Central memory CD4-positive, alpha-beta T cell (primary cell): ENCODE measurements around the gene RTP2.
A peak's percentile ranks its signal among the peaks of the same experiment; 100 is the strongest.

ENCODE experiments used
- DNase-seq: peaks from one replicate; pipeline ENCODE4 v3.0.0; 2022

RTP2 gene

DNA sequence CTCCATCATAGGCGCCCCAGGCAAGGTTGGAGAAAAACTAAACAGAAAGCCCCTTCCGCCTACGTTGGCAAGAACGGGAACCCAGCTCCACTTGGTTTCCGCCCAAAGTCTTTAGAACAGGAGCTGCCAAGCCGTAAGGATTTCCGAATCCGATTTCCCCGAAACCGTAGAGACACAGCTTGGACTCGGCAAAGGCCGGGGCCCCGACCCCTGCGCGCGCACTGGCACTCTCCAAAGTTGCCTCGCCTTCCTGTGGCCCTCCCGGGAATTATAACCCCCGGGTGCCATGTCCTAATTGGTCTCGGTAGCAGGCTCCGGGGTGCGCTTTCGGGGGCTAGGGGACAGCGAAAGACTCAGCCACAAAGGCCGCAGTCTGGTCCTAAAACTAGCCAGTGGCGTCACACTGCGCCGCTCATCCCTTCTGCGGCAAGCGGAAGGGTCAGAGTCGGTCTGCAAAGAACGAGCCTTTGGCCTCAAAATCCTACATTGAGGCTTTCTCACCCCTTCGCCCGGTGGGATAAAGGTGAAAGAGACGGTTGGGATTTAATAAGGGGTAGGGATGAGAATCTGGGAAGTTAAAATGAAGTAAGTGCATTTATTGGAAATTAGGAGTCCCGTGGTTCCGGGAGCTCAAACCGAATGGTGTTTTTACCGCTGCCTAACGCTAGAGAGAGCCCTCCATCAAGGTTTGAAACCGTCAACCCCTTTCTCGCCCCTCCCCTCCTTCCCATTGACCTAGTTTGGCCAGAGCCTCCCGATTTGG is 36.2 kb upstream of the RTP2 start:
- DNase-seq = peak; percentile 64

GRCh38 chr3:187738071-187738330 is 35.6 kb upstream of the RTP2 start:
- DNase-seq = no peak

GRCh38 chr3:187737368-187738070 is 35.2 kb upstream of the RTP2 start:
- DNase-seq = peak; percentile 29

GRCh38 chr3:187737006-187737367 is 34.6 kb upstream of the RTP2 start:
- no peak for DNase-seq

- DNase-seq = no peak
Measured at GRCh38 chr3:187736418-187736871, 34.1 kb upstream of the RTP2 start.

GRCh38 chr3:187735837-187736236 is 33.5 kb upstream of the RTP2 start:
- no peak for DNase-seq

GRCh38 chr3:187735383-187735782 is 33.0 kb upstream of the RTP2 start:
- DNase-seq = no peak

DNA sequence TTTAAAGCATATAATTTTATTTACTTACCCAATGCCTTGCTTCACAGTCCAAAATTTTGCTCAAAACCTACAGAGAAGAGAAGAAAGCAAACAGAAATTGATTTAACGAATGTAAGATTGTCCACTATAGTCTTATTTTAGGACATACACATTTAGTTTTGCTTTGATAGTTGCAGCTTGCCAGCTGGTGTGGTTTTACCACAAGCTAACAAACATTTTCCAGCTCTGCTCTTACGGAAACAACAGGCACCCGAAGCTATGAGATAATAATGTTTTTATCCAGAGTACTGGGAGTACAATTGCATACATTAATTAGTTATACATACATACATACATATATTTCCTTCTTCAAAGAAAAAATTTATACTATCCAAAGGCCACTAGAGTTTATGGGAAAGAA is 32.5 kb upstream of the RTP2 start:
- no peak for DNase-seq

DNA sequence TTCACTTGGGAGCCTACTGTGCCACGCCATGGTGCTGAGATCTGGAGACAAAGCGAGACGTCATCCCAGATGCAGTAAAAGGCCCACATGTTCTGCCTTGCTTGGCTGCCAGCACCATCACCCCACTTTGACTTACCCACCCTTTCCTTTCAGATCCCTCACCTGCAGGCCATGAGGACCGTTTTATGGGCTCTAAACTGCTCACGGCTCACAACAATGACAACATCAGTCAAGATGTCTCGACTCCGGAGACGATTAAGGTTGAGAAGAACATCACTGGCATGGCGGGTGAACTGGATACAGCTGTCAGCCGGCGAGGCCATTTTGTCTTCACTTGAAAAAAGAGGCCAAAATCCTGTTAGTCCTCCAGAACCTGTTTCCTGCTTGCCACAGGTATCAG is 31.0 kb upstream of the RTP2 start:
- DNase-seq = no peak

- no peak for DNase-seq
Measured at GRCh38 chr3:187729598-187729997, 27.2 kb upstream of the RTP2 start.

DNA sequence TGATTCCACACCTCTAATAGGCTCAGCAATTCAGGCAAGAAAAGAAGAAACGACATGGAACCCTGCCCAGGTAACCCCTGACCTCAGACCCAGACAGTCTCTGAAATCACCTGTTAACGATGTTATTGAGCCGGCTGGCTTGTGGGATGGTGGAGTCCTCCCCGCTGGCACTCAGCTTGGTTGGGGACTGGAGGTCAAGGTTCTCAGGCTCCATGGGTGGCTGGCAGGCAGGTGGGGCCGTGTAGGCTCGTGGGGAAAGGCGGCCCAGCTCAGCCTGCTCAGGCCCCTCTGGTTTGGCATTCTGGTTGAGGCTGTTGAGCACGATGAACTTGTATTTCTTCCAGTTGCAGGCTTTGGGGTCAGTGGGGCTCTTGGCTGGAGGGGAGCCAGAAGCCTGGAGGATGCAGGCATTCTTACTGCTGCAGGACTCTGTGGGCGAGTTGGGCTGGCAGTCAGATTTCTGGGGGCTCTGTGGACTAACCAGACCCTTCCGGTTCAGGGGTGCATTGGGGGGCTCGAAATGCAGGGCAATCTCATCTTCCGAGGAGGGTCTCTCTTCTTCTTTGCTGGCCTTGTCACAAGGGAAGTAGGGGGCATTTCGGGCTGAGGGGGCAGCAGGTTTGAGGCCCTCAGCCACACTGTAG is 26.7 kb upstream of the RTP2 start:
- no peak for DNase-seq

GRCh38 chr3:187728248-187728647 is 25.9 kb upstream of the RTP2 start:
- no peak for DNase-seq

GRCh38 chr3:187726564-187726963 is 24.2 kb upstream of the RTP2 start:
- DNase-seq = no peak

DNA sequence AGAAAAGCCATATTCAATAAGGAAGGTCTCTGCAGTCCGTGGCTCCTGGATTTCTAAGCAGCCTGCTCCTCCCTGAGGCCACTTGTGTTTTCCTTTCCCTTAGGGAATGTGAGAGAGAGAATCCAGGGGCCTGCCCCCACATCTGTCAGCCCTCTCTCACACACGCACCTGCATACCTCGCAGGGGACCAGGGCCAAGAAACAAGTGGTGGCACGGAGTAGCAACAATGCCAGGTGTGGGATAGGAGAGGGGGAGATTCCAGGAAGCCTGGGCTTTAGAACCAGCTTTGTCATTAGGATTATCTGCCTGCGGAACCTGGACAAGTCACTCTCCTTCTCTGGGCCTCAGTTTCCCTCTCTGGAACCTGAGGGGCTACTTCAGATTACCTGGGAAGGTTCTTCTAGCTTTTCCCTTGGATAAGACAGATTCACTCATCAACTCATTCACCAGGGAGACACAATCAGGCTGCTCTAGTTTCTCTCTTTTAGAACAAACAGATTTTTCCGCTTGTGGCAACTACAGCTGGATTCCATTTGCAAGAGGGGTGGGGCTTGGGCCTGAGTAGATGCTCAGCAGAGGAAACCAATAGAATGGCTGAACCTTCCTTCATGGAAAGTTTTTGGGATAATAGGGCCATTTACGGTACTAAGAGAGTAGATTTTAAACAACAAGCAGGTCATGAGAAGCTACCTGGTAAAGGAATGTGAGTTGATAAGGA is 23.5 kb upstream of the RTP2 start:
- DNase-seq = no peak

GRCh38 chr3:187725224-187725623 is 22.9 kb upstream of the RTP2 start:
- DNase-seq = no peak

- DNase-seq = no peak
Measured at GRCh38 chr3:187722206-187722612, 19.9 kb upstream of the RTP2 start.

DNA sequence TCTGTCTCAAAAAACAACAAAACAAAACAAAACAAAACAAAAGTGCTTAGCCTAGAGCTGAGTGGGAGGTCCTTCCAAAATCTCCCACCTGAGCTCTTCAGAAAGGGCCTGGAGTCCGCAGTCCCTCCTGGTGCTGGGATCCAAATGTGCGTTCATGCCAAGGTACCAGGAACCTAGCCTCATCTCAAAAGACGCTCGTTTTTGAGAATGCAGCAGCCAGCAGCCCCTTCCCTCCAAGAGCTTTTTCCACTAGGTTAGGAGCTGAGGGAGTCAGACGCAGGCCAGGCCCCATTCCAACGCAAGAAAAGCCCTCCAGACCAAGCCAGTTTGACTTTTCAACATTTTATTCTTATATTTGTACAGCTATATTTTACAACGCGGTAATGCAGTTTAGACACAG is 18.7 kb upstream of the RTP2 start:
- no peak for DNase-seq

DNA sequence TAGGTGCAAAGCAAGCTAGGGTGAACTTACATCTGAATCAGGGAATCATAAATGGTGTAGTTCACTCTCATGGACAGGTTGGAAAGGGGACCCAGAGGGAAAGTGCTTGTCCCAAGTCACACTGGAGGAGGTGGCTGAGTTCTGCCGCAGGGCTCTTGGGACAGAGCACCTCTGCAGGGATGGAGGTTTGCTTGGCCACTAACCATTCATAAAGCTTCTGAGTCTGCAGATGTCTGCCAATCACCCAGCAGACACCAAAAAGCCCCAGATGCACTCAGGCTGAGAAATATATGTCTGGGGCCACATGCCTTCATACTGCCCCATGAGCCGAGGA is 17.9 kb upstream of the RTP2 start:
- no peak for DNase-seq

GRCh38 chr3:187719628-187720336 is 17.4 kb upstream of the RTP2 start:
- no peak for DNase-seq

GRCh38 chr3:187718802-187719201 is 16.4 kb upstream of the RTP2 start:
- DNase-seq = no peak

DNA sequence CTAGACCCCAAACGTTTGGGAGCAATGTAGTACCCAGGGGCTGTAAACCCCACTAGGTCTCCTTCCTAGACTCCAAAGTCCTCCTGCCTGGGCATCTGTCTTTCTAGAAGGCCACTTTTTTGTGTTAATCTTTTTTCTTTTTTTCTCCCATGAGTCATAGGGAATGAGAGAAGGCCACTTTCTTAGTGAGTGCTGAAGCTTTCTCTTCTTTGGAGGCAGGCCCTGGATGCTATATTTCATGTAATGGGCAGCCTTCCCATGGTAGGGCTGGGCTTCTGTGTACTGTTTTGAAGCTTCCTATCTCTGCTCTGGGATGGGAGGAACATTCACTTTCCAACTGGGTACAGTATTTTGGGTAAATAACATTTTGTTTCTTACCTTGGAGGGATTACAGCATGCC is 15.2 kb upstream of the RTP2 start:
- DNase-seq = no peak

GRCh38 chr3:187714404-187714979 is 12.1 kb upstream of the RTP2 start:
- peak; percentile 67 for DNase-seq

DNA sequence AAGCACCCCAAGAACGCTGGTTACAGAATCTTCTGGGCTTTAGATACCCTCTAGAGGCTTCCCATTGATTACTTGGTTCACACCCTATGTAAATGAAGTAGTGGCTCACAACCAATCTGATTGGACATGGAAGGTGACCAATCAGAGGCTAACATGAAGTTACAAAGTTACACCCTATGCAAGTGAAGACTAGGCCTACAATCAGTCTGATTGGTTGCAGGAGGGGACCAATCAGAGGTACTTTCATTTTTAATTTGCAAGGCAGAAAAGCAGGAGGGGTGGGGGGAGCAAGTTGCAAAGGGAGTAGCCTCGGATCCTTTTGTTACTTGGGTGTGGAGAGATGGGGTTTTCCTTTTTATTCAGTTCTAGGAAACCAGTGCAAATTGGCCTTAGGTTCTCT is 11.1 kb upstream of the RTP2 start:
- peak; percentile 47 for DNase-seq
